ENCODE data around the gene INTS11.

INTS11 gene

DNA sequence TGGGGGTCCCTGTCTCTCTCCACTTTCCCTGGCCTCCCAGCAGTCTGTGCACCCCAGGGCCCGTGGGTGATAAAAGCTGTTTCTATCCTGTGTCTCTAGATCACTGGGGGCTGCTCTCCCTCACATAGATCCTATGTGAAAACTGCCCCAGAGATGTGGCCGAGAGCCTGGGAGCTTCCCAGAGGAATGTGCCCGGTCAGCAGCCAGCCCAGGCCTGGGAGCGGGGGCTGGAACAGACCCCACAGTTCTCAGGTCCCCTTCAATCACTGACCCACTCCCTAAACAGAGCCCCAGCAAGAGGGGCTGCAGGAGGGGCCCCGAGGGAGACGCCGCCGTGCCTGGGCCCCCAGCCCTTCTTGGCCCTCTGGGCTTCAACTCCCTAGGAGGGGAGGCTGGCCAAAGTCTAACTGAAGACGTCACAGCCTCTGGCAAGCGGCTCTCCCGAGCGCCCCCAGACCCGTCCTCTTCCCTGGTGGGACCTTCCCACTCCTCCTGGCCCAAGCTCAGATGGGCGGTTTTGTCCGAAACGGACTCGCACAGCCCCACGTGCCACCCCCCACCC lies 33.5 kb upstream of the INTS11 start:
- DNase-seq (ENCODE audit: low read depth), result no peak

DNA sequence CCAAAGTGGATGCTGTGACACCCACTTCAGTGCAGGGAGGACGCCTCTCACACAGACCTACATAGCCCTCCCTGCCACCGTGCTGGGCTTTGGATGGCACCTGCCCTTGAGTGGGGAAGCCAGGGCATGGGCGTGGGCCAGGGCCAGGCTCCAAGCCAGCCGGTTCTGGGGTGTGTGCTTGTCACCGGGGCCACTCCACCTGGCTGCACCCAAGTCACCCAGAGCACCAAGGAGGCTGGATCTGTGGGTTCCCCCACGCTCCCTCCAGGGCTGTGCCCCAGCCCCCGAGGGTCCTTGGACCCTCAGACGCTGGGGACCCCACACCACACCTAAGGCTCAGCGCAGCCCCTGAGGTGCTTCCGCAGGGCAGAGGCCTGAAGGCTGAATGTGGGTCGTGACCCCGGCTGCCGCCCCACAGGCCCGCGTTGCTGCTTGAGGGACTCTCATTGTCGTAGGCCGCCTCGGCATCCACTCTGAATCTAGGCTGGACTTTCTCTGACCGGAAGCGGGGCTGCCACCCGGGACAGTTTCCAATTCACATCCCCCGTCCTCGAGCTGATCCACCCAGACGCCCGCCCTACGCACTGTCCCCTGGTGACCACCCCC lies 32.4 kb upstream of the INTS11 start:
- no peak for DNase-seq (ENCODE audit: low read depth)

DNA sequence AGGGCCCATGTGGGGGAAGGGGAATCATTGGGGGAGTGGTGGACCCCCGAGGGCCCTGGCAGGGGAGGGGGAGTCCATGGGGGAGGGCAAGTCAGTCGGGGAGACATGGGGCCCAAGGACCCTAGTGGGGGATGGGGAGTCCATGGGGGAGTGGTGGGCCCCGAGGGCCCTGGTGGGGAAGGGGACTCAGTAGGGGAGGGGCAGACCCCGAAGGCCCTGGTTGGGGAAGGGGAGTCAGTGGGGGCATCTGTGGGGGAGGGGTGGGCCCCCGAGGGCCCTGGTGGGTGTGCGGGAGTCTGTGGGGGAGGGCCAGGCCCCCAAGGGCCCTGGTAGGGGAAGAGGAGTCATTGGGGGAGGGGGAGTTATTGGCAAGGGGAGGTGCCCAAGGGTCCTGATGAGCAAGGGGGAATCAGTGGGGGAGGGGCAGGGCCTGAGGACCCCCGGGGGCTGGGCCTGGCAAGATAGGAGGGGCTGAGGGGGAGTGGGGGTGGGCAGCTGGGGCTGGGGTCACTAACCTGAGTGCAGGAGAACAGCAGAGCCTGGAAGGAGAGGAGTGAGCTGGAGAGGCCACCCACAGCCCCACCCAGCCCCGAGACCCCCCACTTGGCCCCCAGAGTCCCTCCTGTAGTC lies 31.8 kb upstream of the INTS11 start:
- DNase-seq (ENCODE audit: low read depth), result no peak

DNA sequence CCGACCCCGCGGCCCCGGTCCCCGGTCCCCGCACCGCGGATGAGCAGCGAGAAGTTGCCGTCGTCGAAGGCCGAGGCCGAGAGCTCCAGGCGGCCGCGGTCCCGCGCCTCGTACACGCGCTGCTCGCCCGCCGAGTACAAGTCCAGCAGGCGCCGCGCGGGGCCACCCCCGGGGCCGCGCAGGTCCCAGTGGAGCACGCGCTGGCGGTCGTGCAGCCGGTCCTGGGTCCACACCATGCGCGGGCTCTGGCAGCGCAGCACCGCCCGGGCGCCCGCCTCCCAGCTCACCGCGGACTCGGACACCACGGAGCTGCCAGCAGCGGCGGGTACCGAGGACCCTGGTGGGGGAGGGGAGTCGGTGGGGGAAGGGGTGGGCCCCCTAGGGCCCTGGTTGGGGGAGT lies 31.0 kb upstream of the INTS11 start:
- no peak for DNase-seq (ENCODE audit: low read depth)

DNA sequence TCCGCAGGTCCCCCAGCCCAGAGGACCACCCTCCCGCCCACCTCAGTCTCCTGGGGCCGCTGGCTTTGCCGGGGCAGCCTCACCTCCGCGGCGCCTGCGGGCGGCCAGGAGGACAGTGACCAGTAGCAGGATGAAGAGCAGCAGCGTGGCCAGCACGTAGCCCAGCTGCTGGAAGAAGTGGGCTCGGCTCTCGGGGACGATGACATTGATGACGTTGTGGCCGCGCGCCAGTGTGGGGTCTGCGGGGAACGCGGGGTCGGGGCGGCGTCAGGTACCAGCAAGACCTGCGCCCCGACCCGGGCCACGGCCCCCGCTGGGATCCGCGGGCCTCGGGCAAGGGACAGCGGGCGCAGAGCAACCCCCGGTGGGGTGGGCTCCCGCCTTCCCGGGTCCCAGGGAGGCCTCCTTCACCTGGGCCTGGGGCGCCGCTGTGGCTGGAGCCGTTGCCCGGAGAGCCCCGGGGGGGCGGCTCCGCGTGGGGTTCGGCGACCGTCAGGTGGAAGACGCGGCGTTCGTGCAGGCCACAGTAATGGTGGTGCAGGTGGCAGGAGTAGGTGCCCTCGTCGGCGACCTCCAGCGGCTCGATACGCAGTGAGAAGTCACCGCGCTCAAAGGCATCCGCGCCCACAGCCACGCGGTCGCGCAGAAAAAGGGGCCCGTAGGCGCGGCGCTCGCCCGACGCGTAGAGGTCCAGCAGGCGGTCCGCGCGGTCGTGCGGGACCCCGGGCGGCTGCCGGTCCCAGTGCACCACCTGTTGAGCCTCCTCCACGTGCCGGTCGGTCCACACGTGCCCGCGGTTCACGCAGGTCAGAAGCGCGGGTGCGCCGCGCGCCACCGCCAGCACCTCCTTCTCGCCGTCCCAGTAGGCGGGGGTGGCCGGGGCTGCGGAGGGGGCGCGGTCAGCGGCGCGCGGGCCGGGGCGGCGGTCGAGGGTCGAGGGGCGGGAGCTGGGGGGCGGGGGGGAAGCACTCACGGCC lies 30.1 kb upstream of the INTS11 start:
- no peak for DNase-seq (ENCODE audit: low read depth)

DNA sequence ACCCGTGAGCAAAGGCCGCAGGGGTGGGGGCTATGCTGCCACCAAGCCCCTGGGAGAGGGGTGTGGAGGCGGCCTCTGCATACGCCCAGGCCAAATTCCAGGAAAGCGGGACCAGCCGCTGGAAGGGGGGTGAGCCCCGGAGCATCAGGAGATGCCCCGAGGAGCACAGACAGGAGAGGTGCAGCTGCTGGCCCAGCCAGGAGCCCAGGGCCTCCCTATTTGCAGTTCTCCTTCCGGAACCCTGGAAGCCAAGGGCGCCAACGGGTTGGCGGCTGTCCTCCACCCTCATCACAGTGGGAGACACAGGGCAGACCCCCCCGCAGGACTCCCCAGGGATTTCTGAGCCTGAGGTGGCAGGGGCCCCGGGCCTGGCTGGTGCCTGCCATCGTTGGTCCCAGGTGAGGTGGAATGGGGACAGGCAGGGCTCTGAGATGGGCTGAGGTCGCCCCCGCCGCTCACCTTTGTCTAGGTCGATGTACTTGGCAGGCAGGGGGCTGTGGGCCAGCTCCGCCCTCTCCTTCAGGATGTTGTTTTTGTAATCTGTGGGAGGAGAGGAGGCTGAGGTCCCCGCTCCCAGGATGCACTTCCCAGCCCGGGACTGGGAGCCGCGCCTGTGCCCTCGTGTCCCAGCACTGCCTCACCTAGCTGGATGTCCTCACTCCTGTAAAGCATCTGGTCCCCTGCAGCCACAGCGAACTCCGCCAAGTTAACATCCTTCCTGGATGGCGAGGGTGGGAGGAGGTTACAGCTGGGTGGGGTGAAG lies 29.1 kb upstream of the INTS11 start:
- DNase-seq (ENCODE audit: low read depth), result no peak

DNA sequence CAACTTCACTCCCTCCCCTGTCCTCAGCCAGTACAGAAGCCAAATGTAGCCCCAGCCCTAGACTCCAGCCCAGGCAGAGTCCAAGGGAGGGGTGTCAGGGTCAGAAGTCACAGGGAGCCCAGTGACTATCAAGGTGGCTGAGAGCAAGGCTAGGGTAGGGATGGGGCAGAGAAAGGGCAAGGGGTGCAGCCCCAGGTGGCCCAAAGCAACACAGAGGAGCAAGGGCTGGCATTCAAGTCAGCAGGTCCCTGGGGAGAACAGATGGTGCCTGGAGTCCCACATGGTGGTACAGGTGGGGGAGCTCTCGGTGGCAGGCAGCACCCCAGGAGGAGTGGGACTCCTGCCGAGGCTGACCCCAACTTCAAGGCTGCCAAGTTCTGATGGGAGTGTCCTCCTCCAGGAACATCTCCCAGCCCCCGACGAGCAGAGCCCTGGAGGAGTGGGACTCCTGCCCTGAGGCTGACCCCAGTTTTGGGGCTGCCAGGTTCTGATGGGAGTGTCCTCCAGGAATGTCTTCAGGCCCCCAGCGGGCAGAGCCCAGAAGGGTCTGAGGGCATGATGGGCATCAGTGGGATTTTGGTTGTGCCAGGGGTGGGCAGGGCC lies 28.4 kb upstream of the INTS11 start:
- DNase-seq (ENCODE audit: low read depth), result no peak

DNA sequence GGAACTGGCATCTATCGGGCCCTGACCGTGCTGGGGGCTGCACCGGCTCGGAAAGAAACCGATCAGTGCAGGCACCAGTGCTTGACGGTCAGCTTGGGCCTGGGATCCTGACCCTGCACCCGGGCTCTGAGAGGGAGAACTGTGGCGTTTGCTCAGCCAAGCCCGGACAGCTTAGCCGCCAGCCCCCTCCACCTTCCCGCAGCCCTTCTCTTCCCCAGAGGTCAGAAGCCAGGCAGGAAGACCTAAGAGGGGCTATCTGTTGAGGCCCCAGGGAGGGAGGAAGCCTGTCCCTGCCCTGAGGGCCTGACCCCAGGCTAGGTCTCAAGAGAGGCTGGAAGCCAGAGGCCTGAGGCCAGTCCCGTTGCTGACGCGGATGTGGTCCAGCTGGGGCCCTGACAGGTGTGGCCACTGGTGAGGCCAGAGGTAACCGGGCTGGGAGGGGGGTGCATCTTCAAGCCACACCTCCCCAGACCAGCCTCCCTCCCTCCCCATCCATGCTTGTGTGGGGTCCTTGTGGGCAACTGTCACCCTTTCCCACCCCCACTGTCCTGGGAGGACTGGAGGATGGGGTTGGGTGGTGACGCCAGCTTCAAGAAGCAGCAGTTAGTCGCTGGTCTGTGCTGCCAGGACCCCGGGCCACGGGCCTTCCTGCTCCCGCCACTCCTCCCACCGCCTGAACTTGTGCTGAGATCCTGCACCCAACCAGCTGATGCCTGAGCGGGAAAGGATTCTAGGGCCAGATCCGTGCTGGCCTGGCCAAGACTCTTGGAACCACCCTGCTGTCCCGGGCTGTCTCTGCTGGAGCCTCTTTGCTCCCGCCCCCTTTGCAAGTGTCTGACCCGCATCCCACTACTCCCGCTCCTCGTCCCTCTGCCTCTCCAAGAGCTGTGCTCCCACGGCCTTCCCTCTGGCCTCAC lies 27.3 kb upstream of the INTS11 start:
- no peak for DNase-seq (ENCODE audit: low read depth)

DNA sequence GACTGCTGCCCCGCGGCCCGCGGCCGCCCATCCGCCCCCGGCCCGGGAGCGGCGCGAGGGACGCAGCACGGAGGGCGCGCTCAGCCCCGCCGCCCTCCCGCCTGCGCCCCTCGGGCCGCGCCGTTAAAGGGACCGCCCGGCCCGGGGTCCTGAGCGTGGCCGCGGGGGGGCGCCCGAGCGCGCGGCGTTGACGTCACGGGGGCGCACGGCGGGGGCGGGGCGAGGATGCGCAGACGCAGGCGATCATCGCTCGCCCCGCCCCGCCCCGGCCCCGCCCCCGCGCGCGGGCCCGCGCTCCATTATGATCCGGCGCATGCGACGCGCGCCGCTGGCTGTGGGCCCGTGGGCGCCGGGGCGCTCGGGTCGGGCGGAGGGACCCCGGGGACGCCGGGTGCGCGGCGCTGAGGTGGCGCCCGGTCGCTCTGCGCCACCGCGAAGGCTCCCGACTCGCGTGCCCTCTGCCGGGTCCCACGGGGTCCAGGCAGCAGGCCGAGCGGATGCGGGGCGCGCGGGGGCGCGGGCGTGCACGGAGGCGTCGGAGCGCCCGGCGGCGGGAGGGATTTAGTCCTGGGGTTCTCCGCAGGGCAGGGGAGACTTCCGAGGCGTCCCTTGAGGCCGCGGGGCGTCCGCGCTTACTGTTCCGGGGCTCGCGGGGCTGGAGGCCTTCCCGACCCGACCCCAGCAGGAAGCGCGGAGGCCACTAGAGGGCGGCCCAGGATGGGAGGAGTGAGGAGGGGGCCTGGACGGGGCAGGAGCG lies 25.0 kb upstream of the INTS11 start, which contains the start of gene DVL1:
TSS of gene DVL1 (minus strand) at position 163 of the 757 bp plus-strand sequence. CDS start 353 bp downstream, outside the sequence.
- DNase-seq (ENCODE audit: low read depth), result no peak

DNA sequence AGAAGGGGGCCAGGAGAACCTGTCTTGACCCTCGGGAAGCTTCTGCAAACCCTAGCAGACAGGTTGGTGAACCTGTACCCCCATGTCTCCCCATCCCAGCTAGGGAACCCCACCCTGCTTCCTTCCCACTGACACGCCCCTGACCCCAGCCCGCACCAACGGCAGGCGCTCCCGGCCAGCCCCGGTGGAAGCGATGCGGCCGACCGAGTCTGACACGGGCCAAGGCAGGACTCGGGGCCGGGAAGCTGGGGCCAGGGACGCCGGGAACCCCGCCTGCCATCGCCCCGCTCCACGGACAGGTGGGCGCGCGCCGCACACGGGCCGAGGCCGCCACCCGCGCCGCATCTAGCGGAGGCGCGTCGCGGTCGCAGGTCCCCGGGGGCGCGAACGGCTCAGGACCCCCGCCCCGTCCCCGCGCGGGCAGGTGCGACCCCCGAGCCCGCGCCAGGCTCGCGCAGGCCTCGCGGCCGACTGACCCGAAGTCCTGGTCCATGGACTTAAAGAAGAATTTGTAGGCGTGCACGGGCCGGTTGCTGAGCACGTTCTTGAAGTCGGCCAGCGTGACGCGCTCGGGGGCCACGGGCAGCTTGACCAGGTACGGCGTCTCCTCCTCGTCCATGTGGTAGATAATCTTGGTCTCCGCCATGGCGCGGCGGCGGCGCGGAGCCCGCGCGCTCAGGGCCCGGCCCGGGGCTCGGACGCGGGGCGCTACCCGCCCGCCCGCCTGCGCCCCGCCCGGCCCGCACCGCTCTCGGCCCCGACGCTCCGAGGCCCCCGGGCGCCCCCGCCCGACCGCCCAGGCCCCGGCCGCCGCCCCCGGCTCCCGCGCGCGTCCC lies 24.2 kb upstream of the INTS11 start:
- no peak for DNase-seq (ENCODE audit: low read depth)

DNA sequence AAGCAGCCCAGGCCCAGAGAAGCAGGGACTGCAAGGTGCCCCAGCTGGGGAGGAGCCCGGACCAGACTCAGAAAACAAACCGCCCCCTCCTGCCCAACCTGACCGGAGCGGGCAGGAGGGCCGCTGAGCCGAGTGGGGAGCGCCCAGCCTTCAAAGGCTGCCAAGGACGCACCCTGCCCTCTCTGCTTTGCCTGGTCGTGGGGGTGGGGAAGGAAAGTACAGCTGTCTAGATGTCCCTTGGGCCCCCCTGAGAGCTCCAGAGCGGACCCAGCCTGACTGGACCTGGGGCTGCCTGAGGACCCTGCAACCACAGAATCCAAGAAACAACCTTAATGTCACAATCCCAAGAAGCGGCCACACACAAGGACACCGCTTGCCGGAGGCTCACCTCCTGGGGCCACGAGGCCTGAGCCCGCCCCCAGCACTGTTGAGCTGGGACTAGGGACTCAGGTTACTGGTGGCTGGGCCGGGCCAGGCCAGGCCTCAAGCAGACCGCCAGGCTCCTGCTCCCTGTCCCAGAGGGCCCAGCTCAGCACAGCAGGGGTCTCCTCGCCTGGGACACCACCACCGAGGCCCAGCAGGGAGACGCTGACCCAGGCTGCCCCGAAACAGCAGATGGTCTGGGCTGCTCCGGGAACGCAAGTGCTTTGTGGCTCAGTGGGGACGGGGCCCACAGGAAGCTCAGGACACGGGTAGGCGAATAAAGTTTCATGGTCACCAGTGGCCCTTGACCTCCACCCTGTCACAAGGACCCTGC lies 23.4 kb upstream of the INTS11 start:
- no peak for DNase-seq (ENCODE audit: low read depth)

DNA sequence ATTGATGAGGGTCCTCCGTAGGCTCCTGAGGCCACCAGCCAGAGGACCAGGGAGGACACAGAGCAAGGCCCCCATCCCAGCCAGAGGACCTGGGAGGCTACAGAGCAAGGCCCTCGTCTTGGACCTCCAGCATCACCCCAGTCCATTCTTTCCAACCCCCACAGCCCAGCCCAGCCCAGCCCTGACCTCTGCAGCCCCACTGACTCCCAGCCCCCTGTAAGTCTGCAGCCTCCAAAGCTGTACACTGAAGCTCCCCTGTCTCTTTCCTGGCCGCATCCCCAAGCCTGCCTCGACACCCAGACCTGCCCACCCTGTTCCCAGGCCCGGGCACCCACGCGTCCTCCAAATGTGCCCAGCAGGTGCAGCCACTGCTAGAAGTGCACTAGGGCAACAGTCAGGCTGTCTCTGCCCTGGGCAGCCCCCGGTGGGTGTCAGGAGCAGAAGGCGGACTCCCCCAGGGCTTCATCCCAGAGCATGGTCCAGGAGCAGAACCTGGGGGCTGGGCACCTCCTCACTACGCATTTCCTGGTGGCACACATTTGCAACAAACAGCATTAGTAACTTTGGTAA lies 22.7 kb upstream of the INTS11 start:
- no peak for DNase-seq (ENCODE audit: low read depth)

DNA sequence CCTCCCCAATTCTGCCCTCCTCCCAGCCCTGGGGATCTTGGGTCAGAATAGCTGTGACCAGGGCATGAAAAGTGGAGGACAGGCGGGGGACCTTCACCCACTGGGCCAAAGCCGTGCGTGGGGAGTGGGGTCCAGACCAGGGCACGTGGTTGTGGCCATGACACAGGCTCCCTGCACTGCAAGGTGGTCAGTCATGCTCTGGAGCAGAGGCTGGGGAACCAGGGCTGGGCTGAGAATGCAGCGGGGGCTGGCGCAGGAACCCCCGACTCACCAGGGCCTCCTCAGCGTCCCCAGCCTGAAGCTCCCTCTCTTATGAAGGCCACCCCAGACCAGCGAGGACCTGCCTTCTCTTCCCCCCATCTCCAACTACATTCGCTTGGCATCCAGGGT lies 22.0 kb upstream of the INTS11 start:
- DNase-seq (ENCODE audit: low read depth), result no peak

DNA sequence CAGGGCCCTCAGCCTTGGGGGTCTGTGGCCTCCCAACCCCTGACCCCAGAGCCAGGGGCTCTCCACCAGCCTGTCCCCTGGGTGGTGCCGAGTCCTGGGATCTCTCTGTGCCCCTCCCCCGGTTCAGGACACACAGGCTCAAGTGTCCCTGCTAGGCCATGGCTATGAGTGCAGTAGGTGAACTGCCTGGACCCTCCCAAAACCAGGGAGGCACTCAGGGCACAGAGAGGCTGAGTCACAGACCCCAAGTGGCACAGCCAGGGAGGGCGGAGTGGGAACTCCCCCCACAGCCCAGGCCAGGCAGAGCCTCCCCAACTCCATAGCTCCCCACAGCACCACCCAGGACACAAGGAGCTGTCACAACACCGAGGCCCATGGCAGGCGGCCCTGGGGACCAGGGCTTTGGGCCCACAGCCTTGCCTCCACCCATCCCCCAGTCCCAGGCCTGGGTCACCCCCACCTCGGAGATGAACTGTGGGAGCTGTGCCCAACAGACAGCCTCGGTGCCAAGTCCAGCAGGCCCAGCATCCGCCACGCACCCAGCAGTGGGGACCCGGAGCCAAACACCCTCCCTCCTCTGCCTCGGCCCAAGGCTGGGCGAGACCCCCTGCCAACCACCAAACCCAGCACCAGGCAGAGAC lies 21.5 kb upstream of the INTS11 start:
- DNase-seq (ENCODE audit: low read depth), result no peak

DNA sequence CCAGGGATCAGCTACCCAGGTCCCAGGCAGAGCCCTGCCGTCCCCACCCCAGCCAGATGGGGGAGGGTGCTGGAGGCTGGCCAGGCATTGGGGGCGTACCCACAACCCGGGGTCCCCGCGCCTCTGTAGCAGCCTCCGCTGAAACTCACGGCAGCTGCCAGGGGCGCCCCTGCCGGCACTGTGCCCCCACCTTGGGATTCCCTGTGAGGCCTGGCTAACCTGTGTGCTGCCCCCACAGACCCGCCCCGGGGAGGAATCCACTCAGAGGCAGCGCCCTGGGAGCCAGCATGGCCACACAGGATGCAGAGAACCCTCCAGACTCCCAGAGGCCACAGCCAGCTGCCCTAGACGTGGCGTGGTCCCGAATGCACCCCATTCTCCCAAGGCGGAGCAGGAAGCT lies 20.9 kb upstream of the INTS11 start:
- no peak for DNase-seq (ENCODE audit: low read depth)

DNA sequence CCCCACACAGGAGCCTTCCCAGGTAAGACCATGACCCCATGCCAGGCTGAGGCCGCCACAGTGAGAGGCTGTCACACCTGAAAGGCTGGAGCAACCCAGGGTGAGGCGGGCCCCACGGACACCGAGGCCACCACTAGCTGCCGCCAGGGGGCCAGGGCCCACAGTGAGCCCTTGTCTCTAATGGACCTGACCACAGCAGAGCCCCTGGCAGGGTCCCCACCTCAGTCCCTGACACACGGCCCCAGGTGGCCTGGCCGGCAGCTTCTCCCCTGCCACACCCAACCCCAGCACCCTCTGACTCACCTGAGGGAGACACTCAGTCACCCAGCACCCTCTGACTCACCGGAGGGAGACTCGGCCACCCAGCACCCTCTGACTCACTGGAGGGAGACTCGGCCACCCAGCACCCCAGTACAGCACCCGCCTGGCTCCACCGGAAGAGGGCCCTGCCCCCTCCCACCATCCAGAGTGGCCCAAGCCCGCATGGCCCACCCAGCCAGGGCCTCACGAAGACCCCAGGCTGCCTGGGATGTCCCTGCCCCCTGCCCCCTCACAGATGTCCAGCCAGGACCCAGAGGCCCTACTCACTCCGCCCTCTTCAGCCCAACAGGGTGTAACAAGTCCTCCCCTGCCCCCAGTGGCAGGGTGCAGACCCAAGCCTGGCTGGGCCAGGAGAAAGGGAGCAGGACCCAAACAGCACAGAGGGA lies 20.3 kb upstream of the INTS11 start:
- DNase-seq (ENCODE audit: low read depth), result peak; percentile 69
